Thyroid gland (tissue), 4 donors: ENCODE results near the gene WBP1L.

Experiments
- CTCF ChIP-seq, 6 experiments: fragments of 200-600 bp in 3 of 6; fragments of 450-650 bp in 3 of 6; sonication (generic) in 3 of 6; IDR thresholded peaks; one replicate each; pipeline ENCODE4 v1.5.1; 2016 to 2019; ENCODE audit warnings: antibody characterized with exemption in 6 of 6, mild to moderate bottlenecking in 2 of 6, inconsistent platforms in 1 of 6, moderate library complexity in 1 of 6
- POLR2A ChIP-seq, 2 donors: fragments of 450-650 bp; IDR thresholded peaks; one replicate each; pipeline ENCODE4 v1.6.1; 2017; ENCODE audit warnings: antibody characterized with exemption in 2 of 2, mild to moderate bottlenecking in 2 of 2, moderate library complexity in 1 of 2

DNA sequence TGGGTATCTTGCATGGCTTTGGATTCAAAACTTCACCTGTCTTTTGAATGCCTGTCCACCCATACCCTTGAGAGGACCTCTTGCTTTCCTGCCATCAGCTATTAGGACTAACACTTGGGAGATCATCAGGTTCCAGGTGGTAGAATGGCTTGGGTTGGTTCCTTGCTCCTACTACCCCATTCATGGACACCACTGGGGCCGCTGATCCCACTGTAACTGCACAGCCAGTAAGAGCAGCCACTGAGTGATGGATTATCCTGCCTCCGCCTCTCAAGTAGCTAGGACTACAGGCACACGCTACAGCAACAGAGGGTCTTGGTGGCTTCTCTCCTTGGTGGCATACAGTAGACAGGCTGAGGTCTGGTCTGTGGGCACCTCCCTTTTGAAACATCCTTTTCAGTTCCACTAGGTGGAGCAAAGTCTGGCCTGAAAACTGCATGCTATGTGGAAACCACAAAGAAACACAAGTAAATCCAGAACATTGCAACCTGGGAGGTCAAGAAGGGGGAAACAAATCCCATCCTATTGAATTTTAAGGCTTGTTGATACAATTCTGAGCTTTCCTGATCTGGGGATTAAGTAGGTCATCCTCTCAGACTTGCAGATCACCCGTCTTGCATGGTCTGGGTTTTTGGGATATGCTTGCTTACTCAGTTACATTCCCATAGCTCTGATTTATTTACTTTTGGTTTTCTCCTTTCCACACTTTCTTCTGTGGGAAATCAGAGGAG lies 9.4 kb downstream of the WBP1L start:
- TF ChIP-seq POLR2A (IDR thresholded peaks at IDR 0.05) (no peak), CTCF (IDR thresholded peaks at IDR 0.05) (peak in 4 of 6 experiments; percentile 46 to 54 (median 50))
